ENCODE measurements around the gene RNF128. TPM values are rescaled to one million over a fixed set of nuclear protein-coding genes. Genes with fewer than 3 reads are reported as not detected.

RNF128 gene, protein sequence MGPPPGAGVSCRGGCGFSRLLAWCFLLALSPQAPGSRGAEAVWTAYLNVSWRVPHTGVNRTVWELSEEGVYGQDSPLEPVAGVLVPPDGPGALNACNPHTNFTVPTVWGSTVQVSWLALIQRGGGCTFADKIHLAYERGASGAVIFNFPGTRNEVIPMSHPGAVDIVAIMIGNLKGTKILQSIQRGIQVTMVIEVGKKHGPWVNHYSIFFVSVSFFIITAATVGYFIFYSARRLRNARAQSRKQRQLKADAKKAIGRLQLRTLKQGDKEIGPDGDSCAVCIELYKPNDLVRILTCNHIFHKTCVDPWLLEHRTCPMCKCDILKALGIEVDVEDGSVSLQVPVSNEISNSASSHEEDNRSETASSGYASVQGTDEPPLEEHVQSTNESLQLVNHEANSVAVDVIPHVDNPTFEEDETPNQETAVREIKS
- total RNA-seq (0.90 TPM), polyA plus RNA-seq (4.5 TPM)
- long read RNA-seq, donor 1: 0 reads
- long read RNA-seq, donor 2, partial matches to known transcripts: 0 of 2 reads
- long read RNA-seq, donor 2, other reads (novel, unspliced or antisense): 0 of 2 reads
- long read RNA-seq, donor 3, partial matches to known transcripts: 0 of 2 reads
- long read RNA-seq, donor 3, other reads (novel, unspliced or antisense): 0 of 2 reads
- long read RNA-seq, donor 4, partial matches to known transcripts: 0 of 1 reads
- long read RNA-seq, donor 4, other reads (novel, unspliced or antisense): 0 of 1 reads
- long read RNA-seq, donor 5, partial matches to known transcripts: 0 of 1 reads
- long read RNA-seq, donor 5, other reads (novel, unspliced or antisense): 0 of 1 reads
- long read RNA-seq, donor 6: 0 reads
- long read RNA-seq, donor 7: 0 reads
- long read RNA-seq, donor 8: 0 reads
- long read RNA-seq, donor 9: 0 reads
- long read RNA-seq, donor 10: 0 reads

GRCh38 chrX:106726485-106727437 is at the start of gene RNF128:
Gene RNF128 (plus strand): TSS chrX:106726701. CDS start chrX:106726914, 213 bp downstream.
- DNase-seq (ENCODE audit: low read depth in 6 of 9, low spot score in 9 of 9): no peak
- peaks cover 10 to 21% of the 10 kb centered on the region in 2 donors for H3K27me3 ChIP-seq (ENCODE audit: control insufficient read depth in 2 of 2, insufficient read depth in 1 of 2, low read length in 1 of 2)
- 4% methylated on average over 79 of the region's 79 CpGs for WGBS
- H3K9me3 ChIP-seq (ENCODE audit: control insufficient read depth in 2 of 2, insufficient read depth in 1 of 2, low read length in 1 of 2): no peaks in the 10 kb centered on the region
- no peaks in the 10 kb centered on the region for H3K36me3 ChIP-seq (ENCODE audit: control insufficient read depth in 2 of 2, insufficient read depth in 2 of 2, low read length in 1 of 2)
- peak within 1 kb of the TSS; percentile 9 to 16 for H3K4me3 ChIP-seq (ENCODE audit: low read length in 2 of 2)
- H3K27ac ChIP-seq (ENCODE audit: low read depth in 1 of 2, low read length in 1 of 2): peak within 1 kb of the TSS in 1 of 2 donors; percentile 18
- H3K4me1 ChIP-seq (ENCODE audit: control insufficient read depth in 2 of 2, insufficient read depth in 2 of 2, low read length in 2 of 2): no peaks in the 10 kb centered on the region

DNA sequence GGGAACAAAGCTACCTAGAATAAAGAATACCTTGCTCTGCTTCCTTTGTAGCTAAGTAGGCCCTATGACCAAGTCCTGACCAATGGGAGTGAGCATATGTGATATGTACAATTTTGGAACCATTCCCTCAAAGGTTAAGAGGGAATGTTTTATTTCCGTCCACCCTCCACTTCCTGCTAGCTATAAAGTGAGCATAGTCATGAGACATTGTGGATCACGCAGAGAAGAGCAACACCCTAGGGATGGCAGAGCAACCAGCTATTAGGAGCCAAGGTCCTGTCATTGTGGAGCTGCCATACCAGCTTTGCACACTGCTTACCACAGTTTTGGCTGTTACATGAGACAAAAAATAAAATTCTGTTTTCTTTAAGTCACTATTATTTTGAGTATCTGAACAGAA is 45.8 kb upstream of the RNF128 start:
- H3K27me3 ChIP-seq (ENCODE audit: control insufficient read depth in 2 of 2, insufficient read depth in 1 of 2, low read length in 1 of 2): no peaks in the 10 kb centered on the region
- no peak overlapping the region for H3K27ac ChIP-seq (ENCODE audit: low read depth in 1 of 2, low read length in 1 of 2)
- 95% methylated on average over 2 of the region's 2 CpGs for WGBS
- H3K9me3 ChIP-seq (ENCODE audit: control insufficient read depth in 2 of 2, insufficient read depth in 1 of 2, low read length in 1 of 2): no peaks in the 10 kb centered on the region
- H3K4me1 ChIP-seq (ENCODE audit: control insufficient read depth in 2 of 2, insufficient read depth in 2 of 2, low read length in 2 of 2): no peaks in the 10 kb centered on the region
- no peak for DNase-seq (ENCODE audit: low read depth in 6 of 9, low spot score in 9 of 9)
- no peak overlapping the region for H3K4me3 ChIP-seq (ENCODE audit: low read length in 2 of 2)
- no peaks in the 10 kb centered on the region for H3K36me3 ChIP-seq (ENCODE audit: control insufficient read depth in 2 of 2, insufficient read depth in 2 of 2, low read length in 1 of 2)

DNA sequence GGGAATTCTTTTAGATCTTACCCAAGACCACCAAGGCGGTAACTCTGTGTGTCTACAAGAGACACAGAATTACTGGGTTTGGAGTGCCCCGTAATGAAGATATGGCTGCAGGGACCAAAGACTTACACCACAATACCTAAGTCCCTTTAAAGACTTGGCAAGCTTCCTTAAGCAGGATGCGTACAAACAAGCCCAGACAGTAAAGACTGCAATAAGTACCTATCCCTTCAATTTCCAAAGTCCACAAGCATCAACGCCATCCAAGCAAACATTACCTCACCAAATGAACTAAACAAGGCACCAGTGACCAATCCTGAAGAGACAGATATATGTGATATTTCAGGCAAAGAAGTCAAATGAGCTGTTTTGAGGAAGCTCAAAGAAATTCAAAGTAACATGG is 42.3 kb upstream of the RNF128 start:
- no peaks in the 10 kb centered on the region for H3K4me1 ChIP-seq (ENCODE audit: control insufficient read depth in 2 of 2, insufficient read depth in 2 of 2, low read length in 2 of 2)
- H3K4me3 ChIP-seq (ENCODE audit: low read length in 2 of 2): no peak overlapping the region
- 94% methylated on average over 4 of the region's 4 CpGs for WGBS
- H3K36me3 ChIP-seq (ENCODE audit: control insufficient read depth in 2 of 2, insufficient read depth in 2 of 2, low read length in 1 of 2): no peaks in the 10 kb centered on the region
- no peaks in the 10 kb centered on the region for H3K27me3 ChIP-seq (ENCODE audit: control insufficient read depth in 2 of 2, insufficient read depth in 1 of 2, low read length in 1 of 2)
- H3K27ac ChIP-seq (ENCODE audit: low read depth in 1 of 2, low read length in 1 of 2): no peak overlapping the region
- H3K9me3 ChIP-seq (ENCODE audit: control insufficient read depth in 2 of 2, insufficient read depth in 1 of 2, low read length in 1 of 2): no peaks in the 10 kb centered on the region
- no peak for DNase-seq (ENCODE audit: low read depth in 6 of 9, low spot score in 9 of 9)

GRCh38 chrX:106692425-106693065 is 34.0 kb upstream of the RNF128 start:
- Histone ChIP-seq H3K36me3 (ENCODE audit: control insufficient read depth in 2 of 2, insufficient read depth in 2 of 2, low read length in 1 of 2) (no peaks in the 10 kb centered on the region), H3K27ac (ENCODE audit: low read depth in 1 of 2, low read length in 1 of 2) (no peak overlapping the region), H3K9me3 (ENCODE audit: control insufficient read depth in 2 of 2, insufficient read depth in 1 of 2, low read length in 1 of 2) (no peaks in the 10 kb centered on the region), H3K27me3 (ENCODE audit: control insufficient read depth in 2 of 2, insufficient read depth in 1 of 2, low read length in 1 of 2) (no peaks in the 10 kb centered on the region), H3K4me1 (ENCODE audit: control insufficient read depth in 2 of 2, insufficient read depth in 2 of 2, low read length in 2 of 2) (no peaks in the 10 kb centered on the region), H3K4me3 (ENCODE audit: low read length in 2 of 2) (no peak overlapping the region)
- WGBS: 96% methylated on average over 7 of the region's 7 CpGs
- no peak for DNase-seq (ENCODE audit: low read depth in 6 of 9, low spot score in 9 of 9)

- Histone ChIP-seq H3K9me3 (ENCODE audit: control insufficient read depth in 2 of 2, insufficient read depth in 1 of 2, low read length in 1 of 2) (no peaks in the 10 kb centered on the region), H3K27ac (ENCODE audit: low read depth in 1 of 2, low read length in 1 of 2) (no peak overlapping the region), H3K4me3 (ENCODE audit: low read length in 2 of 2) (no peak overlapping the region), H3K36me3 (ENCODE audit: control insufficient read depth in 2 of 2, insufficient read depth in 2 of 2, low read length in 1 of 2) (no peaks in the 10 kb centered on the region), H3K4me1 (ENCODE audit: control insufficient read depth in 2 of 2, insufficient read depth in 2 of 2, low read length in 2 of 2) (no peaks in the 10 kb centered on the region), H3K27me3 (ENCODE audit: control insufficient read depth in 2 of 2, insufficient read depth in 1 of 2, low read length in 1 of 2) (no peaks in the 10 kb centered on the region)
- WGBS: 65% methylated on average over 3 of the region's 3 CpGs
- no peak for DNase-seq (ENCODE audit: low read depth in 6 of 9, low spot score in 9 of 9)
Measured at GRCh38 chrX:106696502-106696901, 30.0 kb upstream of the RNF128 start.

DNA sequence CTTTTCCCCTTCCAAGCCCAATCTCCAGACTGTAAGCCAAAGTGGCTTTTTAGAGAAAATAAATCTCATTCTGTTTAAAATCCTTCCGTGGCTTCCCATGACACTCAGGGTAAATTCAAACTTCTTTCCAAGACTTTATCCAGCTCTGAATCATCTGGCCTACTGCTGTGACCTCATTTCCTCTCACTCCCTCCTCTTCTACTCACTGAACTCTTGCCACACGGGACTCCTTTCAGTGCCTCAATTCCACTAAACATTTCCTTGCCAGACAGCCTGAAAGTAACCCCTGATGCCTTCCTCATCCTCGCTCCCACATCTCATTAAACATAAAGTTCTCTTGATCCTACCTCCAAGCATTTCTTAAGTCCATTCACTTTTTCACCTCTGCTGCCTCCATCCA is 27.8 kb upstream of the RNF128 start:
- Histone ChIP-seq H3K36me3 (ENCODE audit: control insufficient read depth in 2 of 2, insufficient read depth in 2 of 2, low read length in 1 of 2) (no peaks in the 10 kb centered on the region), H3K4me1 (ENCODE audit: control insufficient read depth in 2 of 2, insufficient read depth in 2 of 2, low read length in 2 of 2) (no peaks in the 10 kb centered on the region), H3K4me3 (ENCODE audit: low read length in 2 of 2) (no peak overlapping the region), H3K27me3 (ENCODE audit: control insufficient read depth in 2 of 2, insufficient read depth in 1 of 2, low read length in 1 of 2) (no peaks in the 10 kb centered on the region), H3K27ac (ENCODE audit: low read depth in 1 of 2, low read length in 1 of 2) (no peak overlapping the region), H3K9me3 (ENCODE audit: control insufficient read depth in 2 of 2, insufficient read depth in 1 of 2, low read length in 1 of 2) (no peaks in the 10 kb centered on the region)
- WGBS: 80% methylated on average over 3 of the region's 3 CpGs
- no peak for DNase-seq (ENCODE audit: low read depth in 6 of 9, low spot score in 9 of 9)

- Histone ChIP-seq H3K36me3 (ENCODE audit: control insufficient read depth in 2 of 2, insufficient read depth in 2 of 2, low read length in 1 of 2) (no peaks in the 10 kb centered on the region), H3K4me1 (ENCODE audit: control insufficient read depth in 2 of 2, insufficient read depth in 2 of 2, low read length in 2 of 2) (no peaks in the 10 kb centered on the region), H3K4me3 (ENCODE audit: low read length in 2 of 2) (no peak overlapping the region), H3K27me3 (ENCODE audit: control insufficient read depth in 2 of 2, insufficient read depth in 1 of 2, low read length in 1 of 2) (no peaks in the 10 kb centered on the region), H3K9me3 (ENCODE audit: control insufficient read depth in 2 of 2, insufficient read depth in 1 of 2, low read length in 1 of 2) (no peaks in the 10 kb centered on the region), H3K27ac (ENCODE audit: low read depth in 1 of 2, low read length in 1 of 2) (no peak overlapping the region)
- DNase-seq (ENCODE audit: low read depth in 6 of 9, low spot score in 9 of 9): no peak
- WGBS: 89% methylated on average over 1 of the region's 1 CpG
Measured at GRCh38 chrX:106702636-106703035, 23.9 kb upstream of the RNF128 start.

- H3K27ac ChIP-seq (ENCODE audit: low read depth in 1 of 2, low read length in 1 of 2): no peak overlapping the region
- 100% methylated on average over 3 of the region's 3 CpGs for WGBS
- H3K4me1 ChIP-seq (ENCODE audit: control insufficient read depth in 2 of 2, insufficient read depth in 2 of 2, low read length in 2 of 2): no peaks in the 10 kb centered on the region
- no peaks in the 10 kb centered on the region for H3K36me3 ChIP-seq (ENCODE audit: control insufficient read depth in 2 of 2, insufficient read depth in 2 of 2, low read length in 1 of 2)
- H3K9me3 ChIP-seq (ENCODE audit: control insufficient read depth in 2 of 2, insufficient read depth in 1 of 2, low read length in 1 of 2): no peaks in the 10 kb centered on the region
- no peaks in the 10 kb centered on the region for H3K27me3 ChIP-seq (ENCODE audit: control insufficient read depth in 2 of 2, insufficient read depth in 1 of 2, low read length in 1 of 2)
- no peak overlapping the region for H3K4me3 ChIP-seq (ENCODE audit: low read length in 2 of 2)
- no peak for DNase-seq (ENCODE audit: low read depth in 6 of 9, low spot score in 9 of 9)
Measured at GRCh38 chrX:106706466-106706865, 20.0 kb upstream of the RNF128 start.
